SJCRH30 (cell line): ENCODE measurements around the gene GRID1. TPM values are rescaled to one million over a fixed set of nuclear protein-coding genes. Genes with fewer than 3 reads are reported as not detected.
"Not testable (repeated sequence)": the region's sequence is repeated elsewhere in the genome, so short reads cannot be mapped to it uniquely, and the experiment has no call there.

ENCODE experiments used
- DNase-seq, 2 experiments: peaks; one replicate each; pipeline ENCODE4 v3.0.0-alpha.2; 2015 to 2020
- H3K27ac ChIP-seq: fragments of 250-450 bp; sonication (Bioruptor Pico); 2 replicates; pipeline ENCODE4 v1.5.1; 2020; ENCODE audit warnings: mild to moderate bottlenecking, moderate library complexity
- H3K27me3 ChIP-seq: fragments of 250-450 bp; sonication (Bioruptor Pico); 2 replicates; pipeline ENCODE4 v1.5.1; 2020; ENCODE audit warnings: mild to moderate bottlenecking, moderate library complexity
- H3K36me3 ChIP-seq: fragments of 250-450 bp; sonication (Bioruptor Pico); 2 replicates; pipeline ENCODE4 v1.5.1; 2020; ENCODE audit warnings: mild to moderate bottlenecking, moderate library complexity
- H3K4me1 ChIP-seq: fragments of 250-450 bp; sonication (Bioruptor Pico); 2 replicates; pipeline ENCODE4 v1.5.1; 2020; ENCODE audit warnings: mild to moderate bottlenecking, moderate library complexity
- H3K4me3 ChIP-seq: fragments of 250-450 bp; sonication (Bioruptor Pico); 2 replicates; pipeline ENCODE4 v1.5.1; 2020; ENCODE audit warnings: mild to moderate bottlenecking, moderate library complexity
- H3K9me3 ChIP-seq: fragments of 250-450 bp; sonication (Bioruptor Pico); replicated peaks from 2 replicates; pipeline ENCODE4 v1.5.1; 2020; ENCODE audit warnings: mild to moderate bottlenecking, moderate library complexity
- total RNA-seq: library from RNA; depleted of rRNA; stranded (reverse); fragments of >200 nt; shearing (Covaris generic); gene quantifications from 2 replicates; pipeline ENCODE4 v1.2.3, GENCODE V29; 2014

The GRID1 gene
- total RNA-seq, 1 experiment from 2014 or later: not detected

GRCh38 chr10:85764108-85764507, 602.5 kb downstream of the GRID1 start:
- no peaks in the 10 kb centered on the region for H3K27me3 ChIP-seq
- H3K36me3 ChIP-seq: no peaks in the 10 kb centered on the region
- no peaks in the 10 kb centered on the region for H3K4me1 ChIP-seq
- no peak overlapping the region for H3K27ac ChIP-seq
- H3K4me3 ChIP-seq: no peak overlapping the region
- DNase-seq: no peak
- no peaks in the 10 kb centered on the region for H3K9me3 ChIP-seq

- no peak overlapping the region for H3K27ac ChIP-seq
- no peaks in the 10 kb centered on the region for H3K36me3 ChIP-seq
- H3K9me3 ChIP-seq: no peaks in the 10 kb centered on the region
- H3K4me3 ChIP-seq: no peak overlapping the region
- no peaks in the 10 kb centered on the region for H3K27me3 ChIP-seq
- no peak for DNase-seq
- no peaks in the 10 kb centered on the region for H3K4me1 ChIP-seq
These were observed 604.6 kb downstream of the GRID1 start for GRCh38 chr10:85761906-85762445.

GRCh38 chr10:85741626-85742300, 624.8 kb downstream of the GRID1 start:
- H3K9me3 ChIP-seq: no peaks in the 10 kb centered on the region
- H3K36me3 ChIP-seq: no peaks in the 10 kb centered on the region
- no peak overlapping the region for H3K27ac ChIP-seq
- H3K4me1 ChIP-seq: no peaks in the 10 kb centered on the region
- H3K4me3 ChIP-seq: no peak overlapping the region
- no peaks in the 10 kb centered on the region for H3K27me3 ChIP-seq
- no peak for DNase-seq

- Histone ChIP-seq H3K27ac (no peak overlapping the region), H3K9me3 (no peaks in the 10 kb centered on the region), H3K4me3 (no peak overlapping the region), H3K27me3 (no peaks in the 10 kb centered on the region), H3K36me3 (no peaks in the 10 kb centered on the region), H3K4me1 (no peaks in the 10 kb centered on the region)
- DNase-seq: no peak
These were observed 630.6 kb downstream of the GRID1 start for GRCh38 chr10:85735997-85736396.

- H3K9me3 ChIP-seq: no peaks in the 10 kb centered on the region
- H3K4me1 ChIP-seq: no peaks in the 10 kb centered on the region
- no peak overlapping the region for H3K27ac ChIP-seq
- H3K36me3 ChIP-seq: no peaks in the 10 kb centered on the region
- no peak overlapping the region for H3K4me3 ChIP-seq
- DNase-seq: no peak
- no peaks in the 10 kb centered on the region for H3K27me3 ChIP-seq
These were observed 631.8 kb downstream of the GRID1 start for GRCh38 chr10:85734791-85735190.

GRCh38 chr10:85724215-85724614, 642.4 kb downstream of the GRID1 start:
- no peak overlapping the region for H3K27ac ChIP-seq
- no peaks in the 10 kb centered on the region for H3K27me3 ChIP-seq
- H3K4me1 ChIP-seq: no peaks in the 10 kb centered on the region
- H3K36me3 ChIP-seq: no peaks in the 10 kb centered on the region
- no peak overlapping the region for H3K4me3 ChIP-seq
- no peaks in the 10 kb centered on the region for H3K9me3 ChIP-seq
- DNase-seq: no peak

GRCh38 chr10:85720931-85721590, 645.5 kb downstream of the GRID1 start:
- Histone ChIP-seq H3K27me3 (no peaks in the 10 kb centered on the region), H3K4me1 (no peaks in the 10 kb centered on the region), H3K4me3 (no peak overlapping the region), H3K9me3 (no peaks in the 10 kb centered on the region), H3K27ac (no peak overlapping the region), H3K36me3 (no peaks in the 10 kb centered on the region)
- DNase-seq: no peak

- Histone ChIP-seq H3K4me3 (no peak overlapping the region), H3K36me3 (no peaks in the 10 kb centered on the region), H3K27me3 (no peaks in the 10 kb centered on the region), H3K4me1 (no peaks in the 10 kb centered on the region), H3K27ac (no peak overlapping the region), H3K9me3 (no peaks in the 10 kb centered on the region)
- no peak for DNase-seq
These were observed 647.2 kb downstream of the GRID1 start for GRCh38 chr10:85719408-85719807.

- Histone ChIP-seq H3K4me3 (no peak overlapping the region), H3K27ac (no peak overlapping the region), H3K4me1 (no peaks in the 10 kb centered on the region), H3K9me3 (no peaks in the 10 kb centered on the region), H3K27me3 (no peaks in the 10 kb centered on the region), H3K36me3 (no peaks in the 10 kb centered on the region)
- DNase-seq: no peak
These were observed 652.7 kb downstream of the GRID1 start for GRCh38 chr10:85713885-85714284.

- H3K9me3 ChIP-seq: no peaks in the 10 kb centered on the region
- no peak for DNase-seq
- H3K27me3 ChIP-seq: no peaks in the 10 kb centered on the region
- no peaks in the 10 kb centered on the region for H3K4me1 ChIP-seq
- no peaks in the 10 kb centered on the region for H3K36me3 ChIP-seq
- no peak overlapping the region for H3K27ac ChIP-seq
- no peak overlapping the region for H3K4me3 ChIP-seq
These were observed 663.8 kb downstream of the GRID1 start for GRCh38 chr10:85702768-85703167.

GRCh38 chr10:85699066-85699465, 667.5 kb downstream of the GRID1 start:
- H3K4me1 ChIP-seq, H3K27me3 ChIP-seq, H3K4me3 ChIP-seq, DNase-seq, H3K9me3 ChIP-seq, H3K36me3 ChIP-seq, H3K27ac ChIP-seq: not testable (repeated sequence)

- Histone ChIP-seq H3K4me1 (no peaks in the 10 kb centered on the region), H3K4me3 (no peak overlapping the region), H3K27me3 (no peaks in the 10 kb centered on the region), H3K36me3 (no peaks in the 10 kb centered on the region), H3K27ac (no peak overlapping the region), H3K9me3 (no peaks in the 10 kb centered on the region)
- no peak for DNase-seq
These were observed 669.7 kb downstream of the GRID1 start for GRCh38 chr10:85696893-85697292.

GRCh38 chr10:85682621-85683020, 684.0 kb downstream of the GRID1 start:
- DNase-seq: no peak
- Histone ChIP-seq H3K27ac (no peak overlapping the region), H3K4me1 (no peaks in the 10 kb centered on the region), H3K36me3 (no peaks in the 10 kb centered on the region), H3K27me3 (no peaks in the 10 kb centered on the region), H3K9me3 (no peaks in the 10 kb centered on the region), H3K4me3 (no peak overlapping the region)

- H3K27me3 ChIP-seq: no peaks in the 10 kb centered on the region
- H3K36me3 ChIP-seq: no peaks in the 10 kb centered on the region
- no peak for DNase-seq
- H3K27ac ChIP-seq: no peak overlapping the region
- no peak overlapping the region for H3K4me3 ChIP-seq
- H3K9me3 ChIP-seq: no peaks in the 10 kb centered on the region
- no peaks in the 10 kb centered on the region for H3K4me1 ChIP-seq
These were observed 686.9 kb downstream of the GRID1 start for GRCh38 chr10:85679710-85680109.

GRCh38 chr10:85679061-85679460, 687.5 kb downstream of the GRID1 start:
- no peak overlapping the region for H3K27ac ChIP-seq
- no peaks in the 10 kb centered on the region for H3K36me3 ChIP-seq
- H3K9me3 ChIP-seq: no peaks in the 10 kb centered on the region
- DNase-seq: no peak
- H3K4me3 ChIP-seq: no peak overlapping the region
- H3K4me1 ChIP-seq: no peaks in the 10 kb centered on the region
- no peaks in the 10 kb centered on the region for H3K27me3 ChIP-seq

GRCh38 chr10:85674851-85675250, 691.7 kb downstream of the GRID1 start:
- no peaks in the 10 kb centered on the region for H3K36me3 ChIP-seq
- DNase-seq: no peak
- no peaks in the 10 kb centered on the region for H3K27me3 ChIP-seq
- H3K4me3 ChIP-seq: no peak overlapping the region
- H3K4me1 ChIP-seq: no peaks in the 10 kb centered on the region
- no peaks in the 10 kb centered on the region for H3K9me3 ChIP-seq
- H3K27ac ChIP-seq: no peak overlapping the region
